HCT116 (cell line): ENCODE data around the gene MAP3K4. TPM values are rescaled to one million over a fixed set of nuclear protein-coding genes. Genes with fewer than 3 reads are reported as not detected.

Experiments
- ATAC-seq: fragments of 200-7000 bp; cut with Tn5 transposase; 2 replicates; pipeline ENCODE4 v1.9.1; 2020; ENCODE audit warnings: mild to moderate bottlenecking, moderate library complexity
- BruUV-seq: library from RNA; stranded (reverse); fragments of 400-500 nt; replicated peaks from 2 replicates; lab custom pipeline; 2021; lab: Mats Ljungman, UMichigan
- CTCF ChIA-PET: fragments of 300-600 bp; sonication (Branson Sonifier 250); formaldehyde crosslinking; loops from one replicate; lab custom pipeline; 2021; ENCODE audit warnings: antibody characterized with exemption; lab: Charles Lee
- POLR2A ChIA-PET: fragments of 300-600, 350-600 bp; sonication (Branson Sonifier 250); formaldehyde crosslinking; loops from one replicate; lab custom pipeline; 2021; ENCODE audit warnings: antibody characterized with exemption; lab: Charles Lee
- RAD21 ChIA-PET, 2 experiments: fragments of 300-600 bp; sonication (Branson Sonifier 250); formaldehyde crosslinking; loops; one replicate each; lab custom pipeline; 2023; ENCODE audit warnings: low total read pairs in 2 of 2; ENCODE audit not compliant: uncharacterized antibody in 2 of 2, unreplicated experiment in 2 of 2, low non-redundant PET in 1 of 2; lab: Charles Lee
- DNase-seq: peaks from one replicate; pipeline ENCODE4 v3.0.0-alpha.2; 2010; ENCODE audit warnings: low read depth, low spot score
- H2AFZ ChIP-seq: fragments of 200-600 bp; shearing (Covaris generic), sonication (generic); 2 replicates; pipeline ENCODE4 v1.6.1; 2017; ENCODE audit warnings: low read depth, mixed run types, mixed read lengths, antibody characterized with exemption, low read length; ENCODE audit not compliant: poor library complexity, severe bottlenecking
- H3K27ac ChIP-seq: 2 replicates; pipeline ENCODE4 v1.5.1; 2012; ENCODE audit warnings: low read depth, low read length
- H3K27me3 ChIP-seq: fragments of 200-600 bp; sonication (generic); 2 replicates; pipeline ENCODE4 v1.6.1; 2016; ENCODE audit warnings: mixed run types, low read length, mixed read lengths; ENCODE audit not compliant: insufficient read depth
- H3K36me3 ChIP-seq, 2 experiments: fragments of 200-500 bp in 1 of 2; fragments of 200-600 bp in 1 of 2; sonication (Bioruptor generic) in 1 of 2; sonication (generic) in 1 of 2; 2 replicates each; pipeline versions ENCODE4 v1.5.1 to v1.6.1; 2014 to 2016; ENCODE audit warnings: low read length in 2 of 2, inconsistent platforms in 1 of 2, mixed read lengths in 1 of 2, mixed run types in 1 of 2; ENCODE audit not compliant: insufficient read depth in 2 of 2, control insufficient read depth in 1 of 2
- H3K4me1 ChIP-seq, 2 experiments: fragments of 200-600 bp in 1 of 2; sonication (generic) in 1 of 2; 2 replicates each; pipeline versions ENCODE4 v1.5.1 to v1.6.1; 2012 to 2017; ENCODE audit warnings: low read length in 2 of 2, inconsistent platforms in 1 of 2, mild to moderate bottlenecking in 1 of 2, mixed read lengths in 1 of 2, mixed run types in 1 of 2, moderate library complexity in 1 of 2; ENCODE audit not compliant: insufficient read depth in 2 of 2, control insufficient read depth in 1 of 2
- H3K4me2 ChIP-seq: fragments of 200-600 bp; sonication (generic); 2 replicates; pipeline ENCODE4 v1.6.1; 2017; ENCODE audit warnings: mixed run types, low read length, mixed read lengths
- H3K4me3 ChIP-seq, 2 experiments: fragments of 200-600 bp in 1 of 2; sonication (generic) in 1 of 2; replicated peaks in 1 of 2; 2 replicates each; pipeline ENCODE4 v1.5.1; 2011 to 2016; ENCODE audit warnings: low read length in 2 of 2, control low read depth in 1 of 2, low read depth in 1 of 2, mild to moderate bottlenecking in 1 of 2, mixed read lengths in 1 of 2, mixed run types in 1 of 2
- H3K79me2 ChIP-seq: fragments of 200-600 bp; sonication (generic); 2 replicates; pipeline ENCODE4 v1.6.1; 2017; ENCODE audit warnings: mild to moderate bottlenecking, mixed run types, low read length, moderate library complexity, mixed read lengths; ENCODE audit not compliant: insufficient read depth
- H3K9ac ChIP-seq: fragments of 200-600 bp; sonication (generic); 2 replicates; pipeline ENCODE4 v1.6.1; 2016; ENCODE audit warnings: low read length, mixed read lengths
- H3K9me2 ChIP-seq: fragments of 200-600 bp; sonication (generic), shearing (Covaris generic); 2 replicates; pipeline ENCODE4 v1.6.1; 2017; ENCODE audit warnings: mixed run types, mild to moderate bottlenecking, moderate library complexity; ENCODE audit not compliant: insufficient read depth
- H3K9me3 ChIP-seq, 2 experiments: fragments of 200-500 bp in 1 of 2; fragments of 200-600 bp in 1 of 2; sonication (Bioruptor generic) in 1 of 2; sonication (generic) in 1 of 2; 2 replicates each; pipeline ENCODE4 v1.6.1; 2014 to 2017; ENCODE audit warnings: low read length in 2 of 2, mixed read lengths in 2 of 2, inconsistent platforms in 1 of 2, low read depth in 1 of 2, mild to moderate bottlenecking in 1 of 2, mixed run types in 1 of 2, moderate library complexity in 1 of 2; ENCODE audit not compliant: control insufficient read depth in 1 of 2, insufficient read depth in 1 of 2
- H4K20me1 ChIP-seq: fragments of 200-600 bp; sonication (generic), shearing (Covaris generic); 2 replicates; pipeline ENCODE4 v1.6.1; 2017; ENCODE audit warnings: mixed run types, mild to moderate bottlenecking, moderate library complexity; ENCODE audit not compliant: insufficient read depth
- ATF3 ChIP-seq: IDR thresholded peaks from 2 replicates; pipeline ENCODE4 v1.6.1; 2012
- EZH2 ChIP-seq: fragments of 200-600 bp; sonication (generic); IDR thresholded peaks from 2 replicates; pipeline ENCODE4 v1.6.1; 2017; ENCODE audit warnings: antibody characterized with exemption, mixed run types
- FOSL1 ChIP-seq: IDR thresholded peaks from 2 replicates; pipeline ENCODE4 v1.6.1; 2012; ENCODE audit warnings: low read depth
- JUND ChIP-seq: IDR thresholded peaks from 2 replicates; pipeline ENCODE4 v1.6.1; 2012
- MAX ChIP-seq: IDR thresholded peaks from 2 replicates; pipeline ENCODE4 v1.6.1; 2012
- POLR2A ChIP-seq: IDR thresholded peaks from 2 replicates; pipeline ENCODE4 v1.7.0; 2011; ENCODE audit warnings: borderline replicate concordance; ENCODE audit not compliant: insufficient read depth, insufficient read length; ENCODE audit errors: extremely low read depth
- RAD21 ChIP-seq: IDR thresholded peaks from 2 replicates; pipeline ENCODE4 v1.6.1; 2012; ENCODE audit warnings: low read depth, mild to moderate bottlenecking
- REST ChIP-seq: IDR thresholded peaks from 2 replicates; pipeline ENCODE4 v1.6.1; 2012; ENCODE audit warnings: low read depth
- TCF7L2 ChIP-seq: IDR thresholded peaks from 2 replicates; pipeline ENCODE4 v1.7.0; 2011; ENCODE audit warnings: borderline replicate concordance, inconsistent platforms; ENCODE audit not compliant: insufficient read depth, insufficient read length; ENCODE audit errors: extremely low read depth
- ZBTB33 ChIP-seq: IDR thresholded peaks from 2 replicates; pipeline ENCODE4 v1.6.1; 2011; ENCODE audit warnings: mild to moderate bottlenecking, low read length, moderate library complexity; ENCODE audit not compliant: insufficient replicate concordance; ENCODE audit errors: extremely low read depth
- ZNF274 ChIP-seq: fragments of 200-500 bp; sonication (Bioruptor generic); IDR thresholded peaks from 2 replicates; pipeline ENCODE4 v1.6.1; 2014; ENCODE audit warnings: mild to moderate bottlenecking, low read depth, low read length, inconsistent platforms
- intact Hi-C: fragments of 100-400 bp; cut with micrococcal nuclease; formaldehyde crosslinking; loops from 2 replicates; pipeline ENCODE4 v1.10.0; 2022
- total RNA-seq: library from RNA; stranded (reverse); gene quantifications from one replicate; pipeline ENCODE4 v1.2.1, GENCODE V29; 2021; ENCODE audit not compliant: unreplicated experiment

Gene MAP3K4
- total RNA-seq, 1 experiment from 2014 or later, result 46.5 TPM

- no peak for TF ChIP-seq RAD21
- TF ChIP-seq POLR2A, result no peak
- no peak for TF ChIP-seq MAX
- TF ChIP-seq ZBTB33, result no peak
- TF ChIP-seq JUND, result no peak
- no peak for TF ChIP-seq ATF3
- no peak for TF ChIP-seq REST
- TF ChIP-seq ZNF274, result no peak
- TF ChIP-seq EZH2, result no peak
- TF ChIP-seq TCF7L2, result no peak
- no peak for TF ChIP-seq FOSL1
- Histone ChIP-seq H3K9me3 (no peaks in the 10 kb centered on the region), H3K9ac (no peak overlapping the region), H3K27ac (no peak overlapping the region), H4K20me1 (no peaks in the 10 kb centered on the region), H3K27me3 (no peaks in the 10 kb centered on the region), H3K4me3 (no peak overlapping the region), H2AFZ (no peak overlapping the region), H3K4me2 (no peak overlapping the region), H3K79me2 (no peaks in the 10 kb centered on the region), H3K4me1 (no peaks in the 10 kb centered on the region), H3K9me2 (no peaks in the 10 kb centered on the region), H3K36me3 (peaks cover 16 to 26% of the 10 kb centered on the region in 2 experiments; a peak in 3 of 4 replicates)
- ChIA-PET RAD21 (no interaction called here), POLR2A (no interaction called here), CTCF (no interaction called here)
- no peak for ATAC-seq
- intact Hi-C loops, result loop anchor here (10.0 kb wide), 1 partner anchor 369 kb away; no protein-coding TSS in a partner anchor
- no TSS peak for BruUV-seq
- no peak for DNase-seq
Observed at GRCh38 chr6:161103475-161103874, 111.9 kb downstream of the MAP3K4 start.
